Upper lobe of left lung (tissue), 6 donors: Measurements from ENCODE around the gene IBA57. TPM values are rescaled to one million over a fixed set of nuclear protein-coding genes. Genes with fewer than 3 reads are reported as not detected.
A peak's percentile ranks its signal among the peaks of the same experiment; 100 is the strongest.

Experiments used
- ATAC-seq, 2 donors: fragments of 200-7000 bp; cut with Tn5 transposase; one replicate each; pipeline ENCODE4 v1.9.1; 2022; ENCODE audit warnings: mild to moderate bottlenecking in 2 of 2, moderate library complexity in 2 of 2; ENCODE audit not compliant: low FRiP score in 2 of 2
- DNase-seq, 2 donors: peaks; one replicate each; pipeline ENCODE4 v3.0.0-alpha.2; 2019 to 2020
- H3K27ac ChIP-seq, 4 donors: fragments of 200-600 bp; sonication (generic); one replicate each; pipeline ENCODE4 v1.5.1; 2016 to 2019
- H3K27me3 ChIP-seq, 4 donors: fragments of 200-600 bp; sonication (generic); one replicate each; pipeline ENCODE4 v1.5.1; 2017 to 2019
- H3K36me3 ChIP-seq, 4 donors: fragments of 200-600 bp; sonication (generic); one replicate each; pipeline ENCODE4 v1.5.1; 2016 to 2019
- H3K4me1 ChIP-seq, 4 donors: fragments of 200-600 bp; sonication (generic); one replicate each; pipeline ENCODE4 v1.5.1; 2018 to 2019
- H3K4me3 ChIP-seq, 4 donors: fragments of 200-600 bp; sonication (generic); one replicate each; pipeline ENCODE4 v1.5.1; 2017 to 2019; ENCODE audit warnings: mild to moderate bottlenecking in 2 of 4, moderate library complexity in 1 of 4
- H3K9me3 ChIP-seq, 4 donors: fragments of 200-600 bp; sonication (generic); one replicate each; pipeline ENCODE4 v1.5.1; 2018 to 2019
- EP300 ChIP-seq, 4 donors: sonication (generic); formaldehyde crosslinking; IDR thresholded peaks; one replicate each; pipeline ENCODE4 v1.5.1; 2017; ENCODE audit warnings: antibody characterized with exemption in 4 of 4, control low read depth in 2 of 4
- POLR2A ChIP-seq, 4 donors: fragments of 450-650 bp; IDR thresholded peaks; one replicate each; pipeline ENCODE4 v1.5.1; 2016 to 2017; ENCODE audit warnings: antibody characterized with exemption in 4 of 4, mild to moderate bottlenecking in 2 of 4
- POLR2AphosphoS5 ChIP-seq, 2 donors: sonication (generic); formaldehyde crosslinking; IDR thresholded peaks; one replicate each; pipeline ENCODE4 v1.5.1; 2017; ENCODE audit warnings: antibody characterized with exemption in 2 of 2
- WGBS, 2 donors: methylation state at CpG; one replicate each; pipeline ENCODE4 v1.1.5; 2017 to 2018; 5-methylcytosine and 5-hydroxymethylcytosine counted together
- total RNA-seq, 6 donors: library from RNA; depleted of rRNA in 4 of 6; stranded (reverse); fragments of >200 nt in 4 of 6; gene quantifications; one replicate each; pipeline versions ENCODE4 v1.1.0 to v1.2.1, GENCODE V29; 2016 to 2021
- TF ChIP-seq, protein P1 (sequence below), 6 experiments: fragments of 450-650 bp in 4 of 6; fragments of 200-600 bp in 2 of 6; sonication (generic) in 2 of 6; IDR thresholded peaks; one replicate each; pipeline ENCODE4 v1.5.1; 2016 to 2019; ENCODE audit warnings: antibody characterized with exemption in 6 of 6
- donor health status: DM: no; HTN: no; CAD: no; lungs with moderate emphysema.
- donor health status: DM: no; HTN: yes; CAD: no; lungs with severe emphysema.

IBA57 gene
- total RNA-seq, 6 donors from 2014 or later: 6.1 to 19.3 (median 13.9) TPM

- Histone ChIP-seq H3K9me3 (no peaks in the 10 kb centered on the region), H3K27ac (peak overlapping the region in 3 of 4 donors; percentile 71 to 80 (median 74)), H3K36me3 (peaks cover 0 to 33% (median 11%) of the 10 kb centered on the region in 4 donors), H3K27me3 (no peaks in the 10 kb centered on the region), H3K4me3 (peak overlapping the region; percentile 41 to 76 (median 61)), H3K4me1 (peaks cover 12 to 21% (median 17%) of the 10 kb centered on the region in 4 donors)
- 18 to 40% methylated on average over 21 to 31 of the region's 48 CpGs for WGBS, 2 donors
- TF ChIP-seq, protein P1, sequence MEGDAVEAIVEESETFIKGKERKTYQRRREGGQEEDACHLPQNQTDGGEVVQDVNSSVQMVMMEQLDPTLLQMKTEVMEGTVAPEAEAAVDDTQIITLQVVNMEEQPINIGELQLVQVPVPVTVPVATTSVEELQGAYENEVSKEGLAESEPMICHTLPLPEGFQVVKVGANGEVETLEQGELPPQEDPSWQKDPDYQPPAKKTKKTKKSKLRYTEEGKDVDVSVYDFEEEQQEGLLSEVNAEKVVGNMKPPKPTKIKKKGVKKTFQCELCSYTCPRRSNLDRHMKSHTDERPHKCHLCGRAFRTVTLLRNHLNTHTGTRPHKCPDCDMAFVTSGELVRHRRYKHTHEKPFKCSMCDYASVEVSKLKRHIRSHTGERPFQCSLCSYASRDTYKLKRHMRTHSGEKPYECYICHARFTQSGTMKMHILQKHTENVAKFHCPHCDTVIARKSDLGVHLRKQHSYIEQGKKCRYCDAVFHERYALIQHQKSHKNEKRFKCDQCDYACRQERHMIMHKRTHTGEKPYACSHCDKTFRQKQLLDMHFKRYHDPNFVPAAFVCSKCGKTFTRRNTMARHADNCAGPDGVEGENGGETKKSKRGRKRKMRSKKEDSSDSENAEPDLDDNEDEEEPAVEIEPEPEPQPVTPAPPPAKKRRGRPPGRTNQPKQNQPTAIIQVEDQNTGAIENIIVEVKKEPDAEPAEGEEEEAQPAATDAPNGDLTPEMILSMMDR (IDR thresholded peaks at IDR 0.05): no peak
- TF ChIP-seq EP300 (IDR thresholded peaks at IDR 0.05) (no peak), POLR2A (IDR thresholded peaks at IDR 0.05) (no peak), POLR2AphosphoS5 (IDR thresholded peaks at IDR 0.05) (no peak)
- ATAC-seq (no peak), DNase-seq (peak in 1 of 2 donors; percentile 86)
These were observed 48.6 kb downstream of the IBA57 start for GRCh38 chr1:228213917-228214808.

- WGBS, 2 donors: 93 to 95% methylated on average over 10 to 23 of the region's 23 CpGs
- Histone ChIP-seq H3K27ac (no peak overlapping the region), H3K27me3 (no peaks in the 10 kb centered on the region), H3K36me3 (peaks cover 0 to 42% (median 16%) of the 10 kb centered on the region in 4 donors), H3K4me3 (no peak overlapping the region), H3K9me3 (no peaks in the 10 kb centered on the region), H3K4me1 (peaks cover 12 to 21% (median 17%) of the 10 kb centered on the region in 4 donors)
- no peak for ATAC-seq
- peak in 1 of 2 donors; percentile 55 for DNase-seq
- TF ChIP-seq, protein P1 (IDR thresholded peaks at IDR 0.05): no peak
- TF ChIP-seq POLR2A (IDR thresholded peaks at IDR 0.05): no peak
- TF ChIP-seq EP300 (IDR thresholded peaks at IDR 0.05): no peak
- TF ChIP-seq POLR2AphosphoS5 (IDR thresholded peaks at IDR 0.05): no peak
These were observed 49.5 kb downstream of the IBA57 start for GRCh38 chr1:228214921-228215662.

DNA sequence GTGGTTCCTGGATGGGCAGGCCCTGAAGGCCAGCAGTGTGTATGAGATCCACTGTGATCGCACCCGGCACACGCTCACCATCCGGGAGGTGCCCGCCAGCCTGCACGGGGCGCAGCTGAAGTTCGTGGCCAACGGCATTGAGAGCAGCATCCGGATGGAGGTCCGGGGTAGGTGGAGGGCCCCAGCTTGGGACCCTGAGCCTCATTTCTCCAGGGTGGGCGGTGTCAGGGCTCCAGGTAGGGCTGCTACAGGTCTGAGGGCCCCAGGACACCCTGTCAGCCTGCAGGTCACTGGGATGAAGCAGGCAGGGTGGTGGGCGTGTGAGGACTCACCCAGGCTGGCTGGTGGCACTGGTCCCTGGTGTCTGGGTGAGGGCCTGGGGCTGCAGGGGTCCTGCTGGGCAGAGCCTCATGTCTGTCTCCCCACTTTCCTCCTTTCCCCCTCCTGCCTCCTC lies 50.1 kb downstream of the IBA57 start:
- 94 to 100% methylated on average over 1 to 13 of the region's 13 CpGs for WGBS, 2 donors
- no peaks in the 10 kb centered on the region for H3K27me3 ChIP-seq

More for the DNA sequence above, 50.1 kb downstream of the IBA57 start:
- no peak for ATAC-seq
- no peak for TF ChIP-seq EP300 (IDR thresholded peaks at IDR 0.05)
- no peak for TF ChIP-seq POLR2A (IDR thresholded peaks at IDR 0.05)
- TF ChIP-seq, protein P1 (IDR thresholded peaks at IDR 0.05): no peak
- Histone ChIP-seq H3K9me3 (no peaks in the 10 kb centered on the region), H3K27ac (no peak overlapping the region), H3K4me3 (no peak overlapping the region), H3K4me1 (peaks cover 12 to 21% (median 17%) of the 10 kb centered on the region in 4 donors), H3K36me3 (peaks cover 0 to 46% (median 19%) of the 10 kb centered on the region in 4 donors)
- DNase-seq: peak in 1 of 2 donors; percentile 69
